ENCODE results near the gene LRPAP1. TPM values are rescaled to one million over a fixed set of nuclear protein-coding genes. Genes with fewer than 3 reads are reported as not detected.

Gene LRPAP1
- total RNA-seq, 1 experiment from 2014 or later, result 110 TPM

DNA sequence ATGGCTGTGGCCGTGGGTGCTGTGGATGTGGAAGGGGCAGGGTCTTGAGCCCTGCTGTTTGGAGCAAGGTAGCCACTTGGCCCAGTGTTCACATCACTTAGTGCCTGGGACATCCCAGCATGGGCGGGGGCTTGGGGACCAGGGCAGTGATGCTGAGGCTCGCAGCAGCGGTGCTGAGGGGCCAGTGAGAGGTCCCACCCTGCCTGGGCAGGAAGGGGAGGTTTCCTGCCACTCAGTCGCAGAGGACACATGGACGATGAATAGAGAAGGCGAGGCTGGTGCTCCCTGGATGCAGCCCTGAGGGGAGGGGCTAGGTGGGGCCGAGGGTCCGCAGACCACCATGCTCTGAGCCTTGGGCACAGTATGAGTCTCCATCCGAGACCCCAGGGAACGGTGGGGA is 43.4 kb downstream of the LRPAP1 start:
- CTCF ChIA-PET, result no interaction called here
- Histone ChIP-seq H3K4me3 (ENCODE audit: low read depth in 2 of 2, low read length in 2 of 2) (no peak overlapping the region), H3K9me3 (ENCODE audit: control insufficient read depth, insufficient read depth, low read depth, low read length) (no peaks in the 10 kb centered on the region), H3K4me1 (ENCODE audit: control insufficient read depth, insufficient read depth, low read length) (peaks cover 14% of the 10 kb centered on the region), H3K27me3 (ENCODE audit: control insufficient read depth, insufficient read depth, low read length) (no peaks in the 10 kb centered on the region), H3K36me3 (ENCODE audit: control insufficient read depth, insufficient read depth, low read length) (no peaks in the 10 kb centered on the region), H3K27ac (ENCODE audit: low read length) (no peak overlapping the region)
- ATAC-seq (no peak), DNase-seq (ENCODE audit: low read depth, low spot score) (no peak)
- BruUV-seq (replicated peaks), result no TSS peak
- in situ Hi-C loops (cut with HindIII; ENCODE audit: low pct_unique_long_range_greater_than_20kb, low sequenced_read_pairs) (no loop called here), intact Hi-C loops (cut with micrococcal nuclease; ENCODE audit: unreplicated experiment) (no loop called here)
- TF ChIP-seq TCF7L2 (IDR thresholded peaks at IDR 0.05; ENCODE audit: low read depth, low read length) (no peak), POLR2AphosphoS5 (IDR thresholded peaks at IDR 0.05; ENCODE audit: low read depth, low read length) (no peak), SIN3A (IDR thresholded peaks at IDR 0.05; ENCODE audit: borderline replicate concordance, insufficient read depth, low read depth, low read length) (no peak), REST (IDR thresholded peaks at IDR 0.05; ENCODE audit: insufficient read depth in 1 of 2, low read depth in 2 of 2, low read length in 1 of 2) (no peak)
- TF ChIP-seq, protein P1, sequence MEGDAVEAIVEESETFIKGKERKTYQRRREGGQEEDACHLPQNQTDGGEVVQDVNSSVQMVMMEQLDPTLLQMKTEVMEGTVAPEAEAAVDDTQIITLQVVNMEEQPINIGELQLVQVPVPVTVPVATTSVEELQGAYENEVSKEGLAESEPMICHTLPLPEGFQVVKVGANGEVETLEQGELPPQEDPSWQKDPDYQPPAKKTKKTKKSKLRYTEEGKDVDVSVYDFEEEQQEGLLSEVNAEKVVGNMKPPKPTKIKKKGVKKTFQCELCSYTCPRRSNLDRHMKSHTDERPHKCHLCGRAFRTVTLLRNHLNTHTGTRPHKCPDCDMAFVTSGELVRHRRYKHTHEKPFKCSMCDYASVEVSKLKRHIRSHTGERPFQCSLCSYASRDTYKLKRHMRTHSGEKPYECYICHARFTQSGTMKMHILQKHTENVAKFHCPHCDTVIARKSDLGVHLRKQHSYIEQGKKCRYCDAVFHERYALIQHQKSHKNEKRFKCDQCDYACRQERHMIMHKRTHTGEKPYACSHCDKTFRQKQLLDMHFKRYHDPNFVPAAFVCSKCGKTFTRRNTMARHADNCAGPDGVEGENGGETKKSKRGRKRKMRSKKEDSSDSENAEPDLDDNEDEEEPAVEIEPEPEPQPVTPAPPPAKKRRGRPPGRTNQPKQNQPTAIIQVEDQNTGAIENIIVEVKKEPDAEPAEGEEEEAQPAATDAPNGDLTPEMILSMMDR (IDR thresholded peaks at IDR 0.05), result no peak
- POLR2A ChIA-PET, result no interaction called here

GRCh38 chr4:3487861-3488260 is 44.4 kb downstream of the LRPAP1 start:
- CTCF ChIA-PET, result no interaction called here
- Histone ChIP-seq H3K4me1 (ENCODE audit: control insufficient read depth, insufficient read depth, low read length) (peaks cover 14% of the 10 kb centered on the region), H3K4me3 (ENCODE audit: low read depth in 2 of 2, low read length in 2 of 2) (no peak overlapping the region), H3K27ac (ENCODE audit: low read length) (no peak overlapping the region), H3K36me3 (ENCODE audit: control insufficient read depth, insufficient read depth, low read length) (no peaks in the 10 kb centered on the region), H3K27me3 (ENCODE audit: control insufficient read depth, insufficient read depth, low read length) (no peaks in the 10 kb centered on the region), H3K9me3 (ENCODE audit: control insufficient read depth, insufficient read depth, low read depth, low read length) (no peaks in the 10 kb centered on the region)
- in situ Hi-C loops (cut with HindIII; ENCODE audit: low pct_unique_long_range_greater_than_20kb, low sequenced_read_pairs) (no loop called here), intact Hi-C loops (cut with micrococcal nuclease; ENCODE audit: unreplicated experiment) (no loop called here)
- no TSS peak for BruUV-seq (replicated peaks)
- POLR2A ChIA-PET, result no interaction called here
- no peak for ATAC-seq
- no peak for DNase-seq (ENCODE audit: low read depth, low spot score)
- no peak for TF ChIP-seq TCF7L2 (IDR thresholded peaks at IDR 0.05; ENCODE audit: low read depth, low read length)

DNA sequence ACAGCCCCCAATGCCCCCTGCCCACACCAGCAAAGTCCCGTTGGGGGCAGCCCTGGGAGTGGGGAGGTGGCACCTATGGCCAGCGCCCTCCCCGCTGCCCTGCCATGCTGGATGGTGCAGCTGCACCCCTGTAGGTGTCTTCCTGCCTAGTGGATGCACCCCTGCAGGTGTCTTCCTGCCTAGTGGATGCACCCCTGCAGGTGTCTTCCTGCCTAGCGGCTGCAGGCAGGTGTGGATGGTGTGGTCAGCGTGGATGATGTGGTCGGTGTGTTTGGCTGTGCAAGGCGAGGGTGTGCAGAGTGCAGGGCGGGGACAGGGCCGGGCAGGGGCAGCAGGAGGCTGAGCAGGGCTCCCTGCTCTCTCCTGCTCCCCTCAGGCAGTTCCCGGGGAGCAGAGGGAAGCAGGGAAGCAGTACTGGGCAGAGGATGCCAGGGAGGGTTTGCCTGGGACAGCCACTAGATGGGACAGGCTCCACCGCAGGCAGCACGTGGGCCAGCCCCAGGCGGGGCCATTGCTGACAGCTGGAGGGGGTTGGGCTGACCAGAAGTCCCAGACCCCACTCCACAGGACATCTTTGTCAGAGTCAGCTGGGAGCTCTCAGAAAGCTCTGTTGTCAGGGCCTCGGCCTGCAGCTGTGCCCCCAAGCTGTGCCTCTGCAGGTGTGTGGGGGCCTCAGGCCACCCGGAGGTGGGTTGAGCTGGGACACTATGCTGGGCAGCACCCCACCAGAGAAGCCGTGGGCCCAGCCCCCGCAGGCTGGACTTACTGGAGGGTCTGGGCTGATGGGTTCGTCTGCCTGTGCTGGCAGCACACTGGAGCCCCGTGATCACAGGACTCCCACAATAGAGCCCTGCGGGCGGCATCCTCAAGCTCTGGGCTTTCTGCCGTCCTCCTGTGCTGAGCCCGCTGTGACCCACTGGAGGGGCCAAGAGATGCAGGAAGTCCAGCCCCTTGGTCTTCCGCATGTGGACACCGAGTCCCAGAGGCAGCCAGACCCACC is 45.4 kb downstream of the LRPAP1 start:
- H3K27ac ChIP-seq (ENCODE audit: low read length), result no peak overlapping the region
- TF ChIP-seq, protein P1 (IDR thresholded peaks at IDR 0.05), result no peak
- TF ChIP-seq POLR2AphosphoS5 (IDR thresholded peaks at IDR 0.05; ENCODE audit: low read depth, low read length), result no peak
- TF ChIP-seq TCF7L2 (IDR thresholded peaks at IDR 0.05; ENCODE audit: low read depth, low read length), result no peak
- no peak for TF ChIP-seq SIN3A (IDR thresholded peaks at IDR 0.05; ENCODE audit: borderline replicate concordance, insufficient read depth, low read depth, low read length)
- TF ChIP-seq REST (IDR thresholded peaks at IDR 0.05; ENCODE audit: insufficient read depth in 1 of 2, low read depth in 2 of 2, low read length in 1 of 2), result no peak
- in situ Hi-C loops (cut with HindIII; ENCODE audit: low pct_unique_long_range_greater_than_20kb, low sequenced_read_pairs), result no loop called here
- no peaks in the 10 kb centered on the region for H3K9me3 ChIP-seq (ENCODE audit: control insufficient read depth, insufficient read depth, low read depth, low read length)
- H3K4me1 ChIP-seq (ENCODE audit: control insufficient read depth, insufficient read depth, low read length), result peaks cover 14% of the 10 kb centered on the region
- ChIA-PET POLR2A (no interaction called here), CTCF (no interaction called here)
- intact Hi-C loops (cut with micrococcal nuclease; ENCODE audit: unreplicated experiment), result no loop called here
- BruUV-seq (replicated peaks), result no TSS peak
- DNase-seq (ENCODE audit: low read depth, low spot score), result no peak
- no peaks in the 10 kb centered on the region for H3K36me3 ChIP-seq (ENCODE audit: control insufficient read depth, insufficient read depth, low read length)
- H3K4me3 ChIP-seq (ENCODE audit: low read depth in 2 of 2, low read length in 2 of 2), result no peak overlapping the region
- no peaks in the 10 kb centered on the region for H3K27me3 ChIP-seq (ENCODE audit: control insufficient read depth, insufficient read depth, low read length)
- peak; percentile 33 for ATAC-seq

Data from Panc1 (cell line).